GM19099 (cell line): ENCODE measurements around the gene TFDP1.

Experiments used
- POLR2A ChIP-seq: IDR thresholded peaks from 3 replicates; pipeline ENCODE4 v1.6.1; 2011; ENCODE audit warnings: low read depth; ENCODE audit not compliant: insufficient read length; ENCODE audit errors: extremely low read depth

The TFDP1 gene

GRCh38 chr13:113546571-113547237 lies 37.8 kb upstream of the TFDP1 start:
- no peak for TF ChIP-seq POLR2A

- TF ChIP-seq POLR2A = no peak
Observed at GRCh38 chr13:113547238-113547971, 37.1 kb upstream of the TFDP1 start.

- TF ChIP-seq POLR2A = no peak
Observed at GRCh38 chr13:113548171-113548641, 36.3 kb upstream of the TFDP1 start.

DNA sequence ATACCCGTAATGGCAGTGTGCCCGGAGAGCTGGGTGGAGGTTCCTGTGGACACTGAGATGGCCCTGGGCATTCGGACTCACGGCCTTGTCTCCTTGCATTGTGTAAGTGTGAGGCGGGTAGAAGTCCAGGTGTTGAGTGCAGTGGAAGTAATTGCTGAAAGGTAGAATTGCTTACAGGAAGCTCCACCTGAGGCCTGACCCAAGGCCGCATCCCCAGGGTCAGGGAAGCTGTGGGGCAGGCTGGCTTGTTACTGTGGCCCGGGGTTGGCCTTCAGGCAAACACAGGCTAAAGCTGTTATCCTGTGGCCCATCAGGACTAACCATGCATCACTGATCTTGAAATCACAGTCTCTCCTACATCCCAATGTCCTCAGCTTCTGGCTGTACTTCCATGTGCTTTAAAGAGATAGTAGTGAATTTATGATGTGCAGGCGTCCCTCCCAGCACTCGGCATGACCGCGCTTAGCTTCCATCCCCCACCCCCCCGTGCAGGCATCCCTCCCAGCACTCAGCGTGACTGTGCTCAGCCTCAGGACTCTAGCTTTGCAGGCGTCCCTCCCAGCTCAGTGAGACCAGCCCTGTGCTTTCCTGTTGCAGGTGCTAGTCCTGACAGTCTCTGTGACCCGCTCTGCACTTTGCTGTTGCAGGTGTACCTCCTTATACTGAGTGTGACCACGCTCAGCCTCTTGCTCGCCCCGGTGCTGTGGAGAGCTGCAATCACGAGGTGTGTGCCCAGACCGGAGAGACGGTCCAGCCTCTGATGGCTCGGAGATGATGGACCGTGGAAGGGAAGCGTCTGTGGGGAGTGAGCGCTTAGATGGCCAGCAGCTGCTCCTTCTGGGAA lies 35.6 kb upstream of the TFDP1 start:
- no peak for TF ChIP-seq POLR2A

DNA sequence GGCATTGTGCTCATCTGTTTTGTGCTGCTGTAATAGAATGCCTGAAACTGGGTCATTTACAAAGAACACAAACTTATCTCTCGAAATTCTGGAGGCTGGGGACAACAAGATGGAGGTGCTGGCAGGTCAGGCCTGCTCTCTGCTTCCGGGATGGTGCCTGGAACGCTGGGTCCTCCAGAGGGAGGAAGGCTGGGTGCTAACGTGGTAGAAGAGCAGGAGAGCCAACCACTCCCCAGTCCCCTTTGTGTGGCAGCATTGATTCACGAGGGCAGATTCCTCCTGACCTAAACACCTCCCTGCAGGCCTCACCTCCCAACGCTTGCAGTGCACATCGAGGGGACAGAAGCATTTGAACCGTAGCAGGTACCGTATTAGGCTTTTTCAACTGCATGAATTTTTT lies 34.1 kb upstream of the TFDP1 start:
- TF ChIP-seq POLR2A = no peak

DNA sequence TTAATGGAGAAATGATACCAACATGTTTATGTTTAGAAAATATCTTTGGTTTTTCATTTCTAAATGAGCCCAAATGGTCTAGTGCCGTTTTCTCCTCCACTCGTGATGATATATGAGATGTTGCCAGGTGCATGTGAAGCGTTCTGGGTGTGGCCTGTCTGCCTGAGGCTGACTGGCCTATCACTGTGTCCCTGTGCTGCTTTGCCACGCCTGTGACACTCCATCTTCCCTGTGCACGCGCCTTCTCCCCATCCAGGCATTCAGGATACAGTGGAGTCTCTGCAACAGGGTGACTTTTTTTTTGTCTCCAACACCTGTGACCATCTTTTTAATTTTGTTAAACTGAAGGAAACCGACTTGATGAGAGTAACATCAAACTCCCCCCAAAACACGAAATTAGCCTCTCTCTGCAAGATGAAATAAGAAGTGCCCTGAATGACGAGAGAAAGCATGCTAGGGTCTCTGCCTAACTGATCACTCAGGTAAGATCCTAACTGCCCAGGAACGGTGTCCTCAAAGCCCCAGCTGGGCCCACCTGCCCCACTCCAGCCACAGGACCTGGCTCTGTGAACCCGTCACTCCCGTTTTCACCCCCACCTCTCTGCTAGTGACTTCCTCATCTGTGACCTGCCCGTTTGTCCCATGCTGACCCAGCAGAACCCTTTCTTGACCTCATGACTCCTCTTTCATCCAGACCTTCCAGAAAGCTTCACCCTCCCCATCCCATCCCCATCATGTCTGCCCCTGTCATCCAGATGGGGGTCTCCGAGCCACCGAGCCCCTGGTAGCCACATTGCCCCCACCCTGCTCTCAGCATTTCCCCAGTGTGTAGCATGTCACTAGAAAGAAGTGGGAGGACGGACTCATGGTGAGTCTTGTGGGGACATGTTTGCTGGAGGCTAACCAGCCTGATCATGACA lies 33.2 kb upstream of the TFDP1 start:
- no peak for TF ChIP-seq POLR2A

- TF ChIP-seq POLR2A = no peak
Observed at GRCh38 chr13:113552079-113552478, 32.5 kb upstream of the TFDP1 start.

GRCh38 chr13:113552786-113553434 lies 31.6 kb upstream of the TFDP1 start:
- no peak for TF ChIP-seq POLR2A

GRCh38 chr13:113553511-113554332 lies 30.8 kb upstream of the TFDP1 start:
- TF ChIP-seq POLR2A = no peak

DNA sequence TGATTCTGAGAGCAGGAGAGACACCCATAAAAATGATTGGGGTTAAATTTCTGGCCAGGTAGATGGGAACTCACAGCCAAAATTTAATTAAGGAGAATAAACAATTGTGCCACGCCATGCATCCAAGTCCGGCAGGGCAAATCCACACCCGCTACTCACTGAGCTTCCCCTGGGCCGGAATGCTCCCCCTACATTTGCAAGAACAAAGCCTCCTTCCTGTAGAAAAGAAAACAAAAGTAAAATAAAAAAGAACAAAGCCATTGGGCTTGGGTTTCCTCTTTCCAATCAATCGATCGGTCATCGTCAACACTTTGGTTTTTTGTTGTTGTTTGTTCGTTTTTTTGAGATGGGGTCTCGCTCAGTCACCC lies 30.2 kb upstream of the TFDP1 start:
- no peak for TF ChIP-seq POLR2A

DNA sequence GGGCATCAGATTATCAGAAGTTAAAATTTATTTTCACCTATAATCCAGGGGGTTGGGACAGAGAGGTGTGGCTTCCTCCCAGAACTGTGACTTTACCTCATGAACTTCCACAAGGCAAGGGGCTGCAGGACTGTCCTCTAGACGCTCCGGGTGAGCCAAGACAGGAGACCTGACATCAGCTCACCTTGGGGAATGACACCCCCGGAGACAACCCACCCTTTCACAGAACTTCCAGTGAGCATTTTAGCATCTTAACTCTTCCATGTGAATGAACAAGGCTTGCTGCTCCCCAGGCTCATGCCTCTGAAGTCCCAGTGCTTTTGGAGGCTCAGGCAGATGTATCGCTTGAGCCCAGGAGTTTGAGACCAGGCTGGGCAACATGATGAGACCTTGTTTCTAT lies 29.4 kb upstream of the TFDP1 start:
- TF ChIP-seq POLR2A = no peak

GRCh38 chr13:113557013-113557412 lies 27.5 kb upstream of the TFDP1 start:
- no peak for TF ChIP-seq POLR2A

DNA sequence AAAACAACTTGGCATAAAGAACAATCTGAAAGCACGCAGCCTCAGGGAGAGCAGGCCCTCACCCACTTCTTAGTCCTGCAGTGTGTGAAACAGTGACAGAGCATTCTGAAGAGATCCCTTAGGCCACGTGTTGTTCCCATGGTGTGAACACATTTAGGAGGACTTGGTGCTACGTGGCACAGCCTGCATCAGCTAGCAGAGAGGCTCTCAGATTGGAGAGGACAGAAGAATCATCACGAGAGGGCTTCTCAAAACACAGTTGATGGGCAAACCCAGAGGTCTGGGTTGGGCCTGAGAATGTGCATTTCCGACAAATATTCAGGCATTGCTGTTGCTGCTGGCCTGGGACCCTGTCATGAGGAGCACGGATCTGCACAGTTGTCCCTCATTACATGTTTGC lies 26.1 kb upstream of the TFDP1 start:
- TF ChIP-seq POLR2A = no peak
